ENCODE measurements around the gene CHN2.

DNA sequence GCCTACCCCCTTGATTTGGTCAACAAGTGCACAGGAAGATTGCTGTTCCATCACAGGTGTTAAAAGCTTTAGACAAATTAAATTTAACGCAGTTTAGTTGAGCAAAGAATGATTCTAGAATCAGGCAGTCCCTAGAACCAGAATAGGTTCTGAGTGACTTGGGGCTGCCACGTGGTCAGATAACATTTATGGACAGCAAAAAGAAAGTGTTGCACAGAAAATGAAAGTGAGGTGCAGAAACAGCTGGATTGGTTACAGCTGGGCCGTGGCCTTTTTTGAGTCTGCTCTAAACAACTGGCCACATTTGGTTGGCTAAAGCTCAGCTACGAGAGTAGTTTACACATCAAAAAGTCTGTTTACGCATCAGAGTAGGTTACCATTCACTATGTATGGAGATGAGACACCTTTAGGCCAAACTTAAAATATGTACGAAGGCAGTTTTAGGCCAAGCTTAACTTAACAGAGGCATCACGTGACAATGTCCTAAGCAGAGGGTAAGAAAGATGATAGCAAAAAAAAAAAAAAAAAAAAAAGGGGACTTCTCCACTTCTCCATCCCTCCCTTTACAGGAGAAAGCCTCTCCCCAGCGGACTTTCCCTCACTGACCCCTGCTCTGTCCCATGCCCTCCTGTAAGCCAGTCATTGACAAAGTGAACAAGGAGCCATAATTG, 235.8 kb downstream of the CHN2 start:
- TF ChIP-seq, protein P1, sequence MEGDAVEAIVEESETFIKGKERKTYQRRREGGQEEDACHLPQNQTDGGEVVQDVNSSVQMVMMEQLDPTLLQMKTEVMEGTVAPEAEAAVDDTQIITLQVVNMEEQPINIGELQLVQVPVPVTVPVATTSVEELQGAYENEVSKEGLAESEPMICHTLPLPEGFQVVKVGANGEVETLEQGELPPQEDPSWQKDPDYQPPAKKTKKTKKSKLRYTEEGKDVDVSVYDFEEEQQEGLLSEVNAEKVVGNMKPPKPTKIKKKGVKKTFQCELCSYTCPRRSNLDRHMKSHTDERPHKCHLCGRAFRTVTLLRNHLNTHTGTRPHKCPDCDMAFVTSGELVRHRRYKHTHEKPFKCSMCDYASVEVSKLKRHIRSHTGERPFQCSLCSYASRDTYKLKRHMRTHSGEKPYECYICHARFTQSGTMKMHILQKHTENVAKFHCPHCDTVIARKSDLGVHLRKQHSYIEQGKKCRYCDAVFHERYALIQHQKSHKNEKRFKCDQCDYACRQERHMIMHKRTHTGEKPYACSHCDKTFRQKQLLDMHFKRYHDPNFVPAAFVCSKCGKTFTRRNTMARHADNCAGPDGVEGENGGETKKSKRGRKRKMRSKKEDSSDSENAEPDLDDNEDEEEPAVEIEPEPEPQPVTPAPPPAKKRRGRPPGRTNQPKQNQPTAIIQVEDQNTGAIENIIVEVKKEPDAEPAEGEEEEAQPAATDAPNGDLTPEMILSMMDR (IDR thresholded peaks at IDR 0.05), result no peak
- no peak for TF ChIP-seq EP300 (IDR thresholded peaks at IDR 0.05)
- no peak for TF ChIP-seq POLR2AphosphoS5 (IDR thresholded peaks at IDR 0.05)
